GM18873 (cell line): ENCODE measurements around the gene STK17A.
"Not testable (repeated sequence)": the region's sequence is repeated elsewhere in the genome, so short reads cannot be mapped to it uniquely, and the experiment has no call there.

Experiments used
- ATAC-seq: cut with Tn5 transposase; IDR thresholded peaks from one replicate; pipeline ENCODE4 v1.9.1; 2021; ENCODE audit warnings: mild to moderate bottlenecking, moderate library complexity, moderate number of reproducible peaks; ENCODE audit not compliant: unreplicated experiment, low FRiP score

Gene STK17A

GRCh38 chr7:43565786-43566185 is 17.1 kb upstream of the STK17A start:
- ATAC-seq: no peak

- ATAC-seq: no peak
Observed at GRCh38 chr7:43568529-43568928, 14.4 kb upstream of the STK17A start.

GRCh38 chr7:43569424-43569823 is 13.5 kb upstream of the STK17A start:
- no peak for ATAC-seq

- peak; percentile 71 for ATAC-seq
Observed at GRCh38 chr7:43570688-43571365, 12.1 kb upstream of the STK17A start.

DNA sequence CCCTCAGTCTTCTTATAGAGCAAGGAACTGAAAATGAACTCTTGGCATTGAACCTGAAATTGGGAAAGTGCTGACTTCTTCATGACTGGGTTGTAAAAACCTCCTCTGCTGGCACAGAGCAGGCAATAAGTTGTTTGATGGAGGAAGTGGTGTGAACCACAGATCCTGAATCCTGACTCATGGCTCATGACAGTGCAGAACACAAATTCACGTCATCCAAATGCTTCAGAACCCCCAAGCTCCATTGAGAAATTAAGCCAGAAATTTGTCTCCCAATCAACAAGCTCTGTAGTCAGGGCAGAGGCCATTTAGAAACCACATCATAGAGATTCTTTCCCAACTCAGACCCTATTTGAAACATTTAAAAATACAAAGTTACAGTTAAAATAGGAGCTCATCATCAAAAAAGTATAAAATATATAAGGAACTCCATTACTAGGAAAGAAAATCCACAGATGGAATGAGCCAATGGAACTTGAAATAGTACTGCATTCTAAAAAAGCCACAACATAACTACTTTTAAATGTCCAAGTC is 10.3 kb upstream of the STK17A start:
- no peak for ATAC-seq

DNA sequence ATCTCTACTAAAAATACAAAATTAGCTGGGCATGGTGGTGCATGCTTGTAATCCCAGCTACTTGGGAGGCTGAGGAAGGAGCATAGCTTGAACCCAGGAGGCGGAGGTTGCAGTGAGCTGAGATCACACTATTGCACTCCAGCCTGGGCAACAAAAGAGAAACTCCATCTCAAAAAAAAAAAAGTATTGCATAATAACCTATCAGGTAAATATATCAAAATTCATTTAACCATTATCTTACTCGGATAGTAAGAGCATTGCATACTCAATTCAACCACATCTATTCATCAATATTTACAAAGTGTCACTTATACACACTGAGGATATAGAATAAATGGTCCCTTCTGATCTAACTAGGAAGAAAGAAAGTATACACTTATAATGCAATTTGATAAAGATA is 9.1 kb upstream of the STK17A start:
- ATAC-seq: not testable (repeated sequence)

DNA sequence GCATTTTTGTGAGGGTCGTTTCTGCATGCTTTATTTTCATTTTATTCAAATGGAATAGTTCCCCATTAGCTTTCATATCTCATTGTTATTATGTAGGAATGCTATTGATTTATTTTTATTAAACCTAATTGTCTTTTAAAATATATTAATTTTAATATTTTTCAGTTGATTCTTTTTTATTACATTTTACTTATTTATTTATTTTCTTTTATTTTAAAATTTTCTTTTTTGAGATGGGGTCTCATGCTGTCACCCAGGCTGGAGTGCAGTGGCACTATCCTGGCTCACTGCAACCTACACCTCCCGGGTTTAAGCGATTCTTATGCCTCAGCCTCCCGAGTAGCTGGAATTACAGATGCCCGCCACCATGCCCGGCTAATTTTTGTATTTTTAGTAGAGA is 7.4 kb upstream of the STK17A start:
- no peak for ATAC-seq

DNA sequence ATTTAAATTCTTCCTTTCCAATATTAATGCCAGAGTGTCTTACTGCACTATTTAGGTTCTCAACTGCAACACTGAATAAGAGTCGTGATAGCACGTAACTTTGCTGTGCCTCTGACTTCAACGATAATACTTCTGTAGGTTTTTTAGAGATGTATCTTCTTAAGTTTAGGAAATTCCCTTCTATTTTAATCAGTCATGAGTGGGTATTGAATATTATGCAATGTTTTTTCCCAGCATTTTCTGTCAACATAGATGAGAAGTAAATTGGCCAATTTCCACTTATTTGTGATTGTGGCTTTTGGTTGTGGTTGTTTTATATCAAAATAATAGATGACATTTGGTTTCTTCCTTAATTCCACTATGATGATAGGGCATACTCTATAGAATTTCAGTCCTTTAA is 6.7 kb upstream of the STK17A start:
- ATAC-seq: no peak

DNA sequence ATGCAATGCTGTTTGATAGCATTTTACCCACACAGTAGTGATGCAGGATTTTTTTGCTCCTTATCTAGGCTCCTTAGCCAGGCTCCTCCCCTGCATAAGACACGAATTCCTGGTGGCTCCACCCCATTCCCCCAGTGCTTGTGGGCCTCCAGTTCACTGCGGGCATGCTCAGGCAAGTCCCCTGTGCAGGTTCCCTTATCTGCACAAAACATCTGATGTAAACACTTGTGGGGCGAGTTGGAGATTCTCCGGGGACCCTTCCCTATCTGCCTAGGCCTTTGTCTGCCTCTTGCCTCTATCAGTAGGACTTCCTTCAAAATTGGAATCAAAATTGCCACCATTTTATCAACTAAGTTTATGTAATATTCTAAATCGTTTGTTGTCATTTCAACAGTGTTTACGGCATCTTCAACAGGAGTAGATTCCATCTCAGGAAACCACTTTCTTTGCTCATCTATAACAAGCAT is 5.4 kb upstream of the STK17A start:
- ATAC-seq: no peak

GRCh38 chr7:43583424-43584194 is 701 bp downstream of the STK17A start:
- peak; percentile 17 for ATAC-seq

GRCh38 chr7:43584195-43584586 is 1.3 kb downstream of the STK17A start:
- no peak for ATAC-seq

DNA sequence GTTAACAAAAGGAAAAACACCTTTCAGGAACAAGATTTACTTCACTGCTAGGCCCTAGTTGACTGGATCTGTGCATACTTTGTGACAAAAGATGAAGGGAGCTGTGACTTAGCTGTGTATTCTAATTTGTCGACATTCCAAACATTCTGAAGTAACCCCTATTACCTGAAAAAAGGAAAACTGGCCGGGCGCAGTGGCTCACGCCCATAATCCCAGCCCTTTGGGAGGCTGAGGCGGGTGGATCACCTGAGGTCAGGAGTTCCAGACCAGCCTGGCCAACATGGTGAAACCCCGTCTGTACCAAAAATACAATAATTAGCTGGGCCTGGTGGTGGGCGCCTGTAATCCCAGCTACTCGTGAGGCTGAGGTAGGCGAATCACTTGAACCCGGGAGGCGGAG is 1.8 kb downstream of the STK17A start:
- not testable (repeated sequence) for ATAC-seq

DNA sequence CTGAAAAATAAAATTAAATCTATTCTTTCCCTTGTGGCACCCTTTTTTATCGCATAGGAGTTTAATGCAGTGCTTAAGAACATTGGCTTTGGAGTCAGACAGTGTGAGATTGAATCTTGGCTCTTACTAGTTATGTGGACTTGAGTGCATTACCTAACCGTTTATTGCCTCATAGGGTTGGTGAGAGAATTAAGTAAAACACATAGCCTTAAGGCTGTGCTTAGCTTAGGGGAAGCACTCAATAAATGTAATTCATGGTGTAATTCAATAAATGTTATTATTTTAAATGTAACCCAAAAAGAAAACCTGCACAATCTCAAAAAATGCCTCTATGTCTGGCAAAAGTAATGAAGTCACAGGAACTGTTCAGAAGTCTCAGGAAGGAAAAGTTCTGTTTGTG is 2.7 kb downstream of the STK17A start:
- ATAC-seq: no peak

- no peak for ATAC-seq
Observed at GRCh38 chr7:43586251-43586900, 3.5 kb downstream of the STK17A start.

GRCh38 chr7:43588477-43589132 is 5.7 kb downstream of the STK17A start:
- no peak for ATAC-seq

DNA sequence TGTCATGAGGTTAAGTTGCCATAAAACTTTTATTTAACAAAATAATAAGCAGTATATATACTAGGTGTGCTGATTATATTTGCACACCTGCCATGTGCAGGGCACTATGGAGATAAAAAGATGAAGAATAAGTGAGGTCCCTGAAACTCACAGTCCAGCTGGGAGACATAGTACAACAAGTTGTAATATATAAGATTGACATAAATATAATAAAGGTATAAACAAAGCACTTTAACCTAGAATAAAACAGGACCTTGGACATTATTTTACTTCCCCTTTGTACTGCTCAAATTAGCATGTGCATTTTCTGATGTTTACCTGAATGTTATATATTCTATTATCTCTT is 6.2 kb downstream of the STK17A start:
- no peak for ATAC-seq

- no peak for ATAC-seq
Observed at GRCh38 chr7:43589728-43590127, 6.8 kb downstream of the STK17A start.

DNA sequence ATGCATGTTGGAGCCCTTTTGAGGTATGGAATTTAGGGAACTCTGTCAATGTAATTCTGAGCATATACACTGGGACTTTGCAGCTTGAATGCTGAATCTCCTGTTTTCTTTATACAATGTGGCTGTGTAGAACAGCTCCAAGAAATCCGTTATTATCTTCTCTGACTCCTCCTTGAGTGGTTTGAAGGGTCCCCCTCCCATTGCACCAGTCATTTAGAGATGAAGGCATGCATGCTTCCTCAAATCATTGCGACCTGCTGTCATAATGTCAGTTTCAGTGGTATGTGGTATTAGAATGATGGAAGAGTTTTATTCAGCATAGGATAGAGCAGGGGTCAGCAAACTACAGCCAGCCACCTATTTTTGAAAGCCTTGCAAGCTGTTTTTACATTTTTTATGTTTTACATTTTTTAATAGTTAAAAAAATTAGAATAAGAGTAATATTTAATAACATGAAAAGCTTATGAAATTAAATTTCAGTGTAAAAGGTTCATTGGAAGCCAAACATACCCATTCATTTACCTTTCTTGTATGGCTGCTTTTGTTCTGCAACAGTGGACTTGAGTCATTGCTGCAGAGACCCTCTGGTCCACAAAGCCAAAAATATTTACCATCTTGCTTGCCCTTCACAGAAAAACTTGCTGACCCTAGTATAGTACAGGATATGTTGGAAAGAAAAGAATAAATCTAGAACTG is 8.1 kb downstream of the STK17A start:
- peak; percentile 65 for ATAC-seq

GRCh38 chr7:43591558-43592180 is 8.8 kb downstream of the STK17A start:
- no peak for ATAC-seq

DNA sequence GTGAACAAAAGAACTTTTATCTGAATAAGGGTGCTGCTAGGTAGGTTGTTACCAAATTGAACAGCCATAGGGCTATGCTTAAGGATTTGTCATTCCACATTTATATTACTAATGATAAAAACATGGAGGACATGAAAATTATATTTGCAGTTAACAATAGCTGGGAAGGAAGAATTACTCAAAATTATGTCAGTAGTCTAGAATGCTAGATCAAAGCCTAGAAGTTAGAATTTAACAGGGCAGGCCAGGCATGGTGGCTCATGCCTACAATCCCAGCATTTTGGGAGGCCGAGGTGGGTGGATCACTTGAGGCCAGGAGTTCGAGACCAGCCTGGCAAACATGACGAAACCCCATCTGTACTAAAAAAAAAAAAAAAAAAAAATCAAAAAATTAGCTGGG is 9.4 kb downstream of the STK17A start:
- ATAC-seq: no peak
